Measurements from ENCODE around the gene IRX1.

Gene IRX1

GRCh38 chr5:3601061-3601710, 5.6 kb downstream of the IRX1 start:
- DNase-seq: no peak

- DNase-seq: no peak
Observed at GRCh38 chr5:3601911-3602782, 6.5 kb downstream of the IRX1 start.

GRCh38 chr5:3602785-3603502, 7.3 kb downstream of the IRX1 start:
- DNase-seq: no peak

GRCh38 chr5:3604501-3604900, 8.9 kb downstream of the IRX1 start:
- no peak for DNase-seq

GRCh38 chr5:3605298-3606010, 9.8 kb downstream of the IRX1 start:
- DNase-seq: no peak

- no peak for DNase-seq
Observed at GRCh38 chr5:3606121-3606831, 10.6 kb downstream of the IRX1 start.

- DNase-seq: no peak
Observed at GRCh38 chr5:3607541-3608181, 12.0 kb downstream of the IRX1 start.

- no peak for DNase-seq
Observed at GRCh38 chr5:3609120-3609681, 13.6 kb downstream of the IRX1 start.

GRCh38 chr5:3612591-3613042, 17.0 kb downstream of the IRX1 start:
- no peak for DNase-seq

GRCh38 chr5:3613726-3614125, 18.1 kb downstream of the IRX1 start:
- DNase-seq: no peak

- no peak for DNase-seq
Observed at GRCh38 chr5:3615217-3615616, 19.6 kb downstream of the IRX1 start.

- DNase-seq: no peak
Observed at GRCh38 chr5:3615829-3616228, 20.2 kb downstream of the IRX1 start.

GRCh38 chr5:3619579-3619978, 23.9 kb downstream of the IRX1 start:
- no peak for DNase-seq

GRCh38 chr5:3622961-3623360, 27.3 kb downstream of the IRX1 start:
- DNase-seq: no peak

GRCh38 chr5:3625626-3626025, 30.0 kb downstream of the IRX1 start:
- DNase-seq: no peak

GRCh38 chr5:3634061-3634460, 38.4 kb downstream of the IRX1 start:
- DNase-seq: no peak

- no peak for DNase-seq
Observed at GRCh38 chr5:3639175-3639574, 43.5 kb downstream of the IRX1 start.

GRCh38 chr5:3642231-3642630, 46.6 kb downstream of the IRX1 start:
- no peak for DNase-seq

- DNase-seq: no peak
Observed at GRCh38 chr5:3650320-3650719, 54.7 kb downstream of the IRX1 start.

- DNase-seq: no peak
Observed at GRCh38 chr5:3650868-3651267, 55.2 kb downstream of the IRX1 start.

All from central memory CD4-positive, alpha-beta T cell (primary cell).